Muscle of back (tissue), 11 donors: Measurements from ENCODE around the gene GALP. TPM values are rescaled to one million over a fixed set of nuclear protein-coding genes. Genes with fewer than 3 reads are reported as not detected.
A peak's percentile ranks its signal among the peaks of the same experiment; 100 is the strongest.
"Not testable (repeated sequence)": the region's sequence is repeated elsewhere in the genome, so short reads cannot be mapped to it uniquely, and the experiment has no call there.

Experiments
- DNase-seq, 3 donors: peaks; one replicate each; pipeline versions ENCODE4 v3.0.0 to v3.0.0-alpha.2; 2013
- polyA plus RNA-seq, 10 donors: library from polyadenylated mRNA; unstranded; fragments of 120-200 nt; gene quantifications; one replicate each; pipeline ENCODE4 v1.2.1, GENCODE V29; 2013; ENCODE audit not compliant: insufficient read length in 10 of 10

Gene GALP
- polyA plus RNA-seq, 10 donors, result not detected

DNA sequence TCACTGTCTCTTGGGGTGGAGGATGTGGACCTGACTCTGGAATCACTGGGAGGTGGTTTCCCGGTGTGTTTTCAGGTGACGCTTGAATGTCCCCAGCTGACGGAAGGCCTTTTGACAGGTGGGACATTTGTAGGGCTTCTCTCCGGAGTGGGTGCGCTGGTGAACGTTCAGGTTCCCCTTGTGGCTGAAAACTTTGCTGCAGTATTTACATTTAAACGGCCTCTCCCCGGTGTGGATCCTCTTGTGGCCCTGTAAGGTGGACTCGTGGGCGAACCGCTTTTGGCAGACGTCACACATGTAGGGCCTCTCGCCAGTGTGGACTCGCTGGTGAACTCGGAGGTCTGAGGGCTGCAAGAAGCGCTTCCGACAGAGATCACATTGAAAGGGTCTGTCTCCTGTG, 14.0 kb downstream of the GALP start:
- DNase-seq, result no peak

DNA sequence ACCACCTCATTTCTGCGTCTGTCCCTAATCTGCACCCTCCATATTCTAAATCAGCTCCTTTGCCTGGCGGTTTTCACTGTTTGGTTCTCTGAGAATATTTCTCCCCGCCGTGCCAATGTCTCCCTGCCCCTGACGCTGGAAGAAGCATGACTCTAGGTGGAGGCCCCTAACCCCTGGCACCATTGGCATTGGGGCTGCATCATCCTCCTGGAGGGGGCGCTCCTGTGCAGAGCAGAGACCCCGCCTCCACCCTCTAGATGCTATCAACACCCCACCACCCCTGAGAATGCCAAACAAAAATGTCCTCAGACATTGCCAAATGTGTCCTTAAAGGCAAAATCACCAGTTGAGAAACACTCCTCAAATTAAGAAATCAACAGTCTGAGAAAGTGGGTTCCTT, 15.3 kb downstream of the GALP start:
- DNase-seq, result no peak

DNA sequence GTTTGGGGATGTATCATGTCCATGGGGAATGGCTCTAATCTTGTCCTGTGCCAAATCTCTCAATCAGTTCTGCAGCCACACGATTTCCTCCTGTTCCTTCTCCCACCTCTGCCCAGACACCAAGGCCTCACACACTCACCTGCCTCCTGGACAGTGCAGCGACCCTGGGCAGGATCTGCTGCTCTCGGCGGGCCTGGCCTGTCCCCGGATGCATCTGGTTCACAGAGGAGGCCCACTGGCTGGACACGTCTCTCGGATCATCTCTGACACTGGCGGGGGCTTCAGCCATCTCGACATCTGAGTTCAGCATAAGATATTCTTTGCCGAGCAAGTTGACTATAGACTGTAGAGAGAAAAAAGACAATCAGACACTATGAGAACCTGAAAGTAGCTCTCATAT, 15.9 kb downstream of the GALP start:
- DNase-seq, result no peak

DNA sequence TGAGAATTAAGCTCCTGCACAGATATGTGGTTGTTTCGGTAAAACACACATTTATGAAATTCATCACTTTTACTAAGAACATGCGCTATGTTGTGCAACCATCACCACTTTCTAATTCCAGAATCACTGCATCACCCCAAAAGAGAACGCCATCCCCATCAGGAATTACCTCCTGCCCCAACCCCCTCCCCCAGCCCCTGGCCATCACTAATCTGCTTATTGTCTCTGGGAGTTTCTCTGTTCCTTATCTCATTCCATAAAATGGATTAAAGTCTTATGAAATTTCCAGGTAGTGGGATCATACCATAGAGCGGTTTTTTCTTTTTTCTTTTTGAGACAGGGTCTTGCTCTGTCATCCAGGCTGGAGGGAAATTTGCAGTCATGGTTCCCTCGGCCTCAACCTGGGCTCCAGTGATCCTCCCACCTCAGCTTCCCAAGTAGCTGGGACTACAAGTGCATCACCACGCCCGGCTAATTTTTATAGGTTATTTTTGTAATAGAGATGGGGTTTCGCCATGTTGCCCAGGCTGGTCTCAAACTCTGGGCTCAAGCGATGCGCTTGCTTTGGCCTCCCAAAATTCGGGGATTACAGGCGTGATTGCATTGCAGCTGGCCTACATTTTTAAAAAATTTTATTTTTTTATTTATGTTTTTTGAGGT, 18.3 kb downstream of the GALP start:
- DNase-seq, result no peak

DNA sequence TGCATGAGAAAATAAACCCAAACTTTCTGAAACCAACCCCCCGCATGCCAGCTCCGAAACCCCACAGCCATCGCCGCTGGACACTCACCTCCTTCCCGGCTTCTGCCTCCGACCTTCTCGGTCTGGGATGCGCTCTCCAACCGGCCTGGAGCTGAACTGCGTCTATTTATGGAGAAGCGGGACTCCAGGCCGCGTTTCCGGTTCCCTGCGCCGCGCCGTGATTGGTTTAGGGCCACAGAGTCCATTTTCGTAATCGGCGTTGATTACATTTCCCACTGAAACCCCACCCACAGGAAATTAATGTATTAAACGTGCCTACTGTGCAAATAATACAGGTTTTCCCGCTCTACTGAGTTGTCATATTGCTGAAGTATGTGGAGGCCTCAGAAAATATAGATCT, 21.8 kb downstream of the GALP start, which contains the start of gene ZSCAN5B:
ZSCAN5B (minus strand) TSS at position 138 of the 400 bp plus-strand sequence. CDS start 4,731 bp downstream, outside the sequence.
- not testable (repeated sequence) for DNase-seq

DNA sequence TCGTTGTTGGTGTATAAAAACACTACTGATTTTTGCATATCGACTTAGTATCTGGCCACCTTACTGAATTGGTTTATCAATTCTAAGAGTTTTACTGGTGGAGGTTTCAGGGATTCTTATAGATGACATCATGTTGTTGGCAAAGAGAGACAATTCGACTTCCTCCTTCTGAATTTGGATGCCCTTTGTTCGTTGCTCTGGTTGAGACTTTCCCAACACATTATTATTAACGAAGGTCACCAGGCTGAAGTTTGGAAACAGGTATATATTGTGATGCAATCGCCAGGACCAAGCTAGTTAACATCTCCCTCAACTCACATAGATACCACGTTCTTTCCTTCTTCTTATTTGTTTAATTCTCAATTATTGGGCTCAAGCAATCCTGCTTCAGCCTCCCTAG, 23.9 kb downstream of the GALP start:
- no peak for DNase-seq

DNA sequence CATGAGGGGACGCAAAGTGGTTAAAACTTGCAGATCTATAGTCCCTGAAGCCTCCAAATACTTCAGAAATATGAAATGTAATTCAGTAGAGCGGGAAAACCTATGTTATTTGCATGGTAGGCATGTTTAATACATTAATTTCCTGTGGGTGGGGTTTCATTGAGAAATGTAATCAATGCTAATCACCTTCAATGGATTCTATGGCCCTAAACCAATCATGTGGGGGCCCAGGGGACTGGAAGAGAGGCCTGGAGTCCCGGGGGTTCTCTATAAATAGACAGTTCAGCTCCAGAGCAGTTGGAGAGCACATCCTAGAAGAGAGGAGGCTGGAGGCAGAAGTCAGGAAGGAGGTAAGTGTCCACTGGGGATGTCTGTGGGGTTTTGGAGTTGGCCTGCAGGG, 26.2 kb downstream of the GALP start, which contains the start of gene ZSCAN5C:
ZSCAN5C (plus strand) TSS at position 301 of the 400 bp plus-strand sequence. CDS start 3,641 bp downstream, outside the sequence.
- no peak for DNase-seq

DNA sequence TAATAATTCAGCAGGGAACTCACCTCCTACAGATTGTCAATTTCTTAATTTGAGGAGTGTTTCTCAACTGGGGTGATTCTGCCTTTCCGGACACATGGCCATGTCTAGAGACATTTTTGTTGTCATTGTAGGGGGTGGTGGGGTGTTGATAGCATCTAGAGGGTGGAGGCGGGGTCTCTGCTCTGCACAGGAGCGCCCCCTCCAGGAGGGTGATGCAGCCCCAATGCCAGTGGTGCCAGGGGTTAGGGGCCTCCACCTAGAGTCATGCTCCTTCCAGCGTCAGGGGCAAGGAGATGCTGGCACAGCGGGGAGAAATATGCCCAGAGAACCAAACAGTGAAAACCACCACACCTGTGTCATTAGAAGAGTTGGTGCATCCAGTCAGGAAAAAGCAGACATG, 31.8 kb downstream of the GALP start:
- DNase-seq, result not testable (repeated sequence)

DNA sequence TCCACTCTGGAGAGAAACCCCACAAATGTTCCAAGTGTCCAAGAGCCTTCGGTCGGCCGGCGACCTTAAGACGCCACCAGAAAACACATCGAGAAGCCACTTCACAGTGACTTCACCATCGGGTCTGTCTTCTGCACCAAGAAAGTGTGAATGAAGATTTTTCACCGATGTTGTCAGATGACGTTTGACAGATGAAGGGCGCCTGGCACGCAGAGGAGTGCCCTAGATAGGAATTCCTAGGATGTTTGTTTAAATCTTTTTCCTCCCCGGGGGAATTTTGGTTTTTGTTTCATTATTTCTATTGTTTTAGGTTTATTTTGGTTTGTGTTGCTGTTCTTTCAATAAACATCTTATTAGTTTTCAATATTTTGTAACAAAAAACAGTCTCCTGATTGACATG, 33.3 kb downstream of the GALP start:
- no peak for DNase-seq

DNA sequence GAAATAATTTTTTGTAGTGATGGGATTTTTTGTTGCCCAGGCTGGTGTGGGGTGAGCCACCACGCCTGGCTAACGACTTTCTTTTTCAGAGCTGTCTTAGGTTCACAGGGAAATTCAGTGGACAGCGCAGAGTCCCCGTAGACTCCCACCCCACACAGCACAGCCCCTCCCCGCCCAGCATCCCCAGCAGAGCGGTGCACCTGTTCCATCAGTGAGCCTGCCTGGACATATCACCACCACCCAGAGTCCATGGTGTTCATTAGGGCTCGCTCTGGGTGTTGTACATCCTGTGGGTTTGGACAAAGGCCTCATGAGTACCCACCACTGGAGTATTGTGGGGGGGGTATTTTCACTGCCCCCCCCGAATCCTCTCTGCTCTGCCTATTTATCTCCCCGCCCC, 34.2 kb downstream of the GALP start:
- DNase-seq, result not testable (repeated sequence)

DNA sequence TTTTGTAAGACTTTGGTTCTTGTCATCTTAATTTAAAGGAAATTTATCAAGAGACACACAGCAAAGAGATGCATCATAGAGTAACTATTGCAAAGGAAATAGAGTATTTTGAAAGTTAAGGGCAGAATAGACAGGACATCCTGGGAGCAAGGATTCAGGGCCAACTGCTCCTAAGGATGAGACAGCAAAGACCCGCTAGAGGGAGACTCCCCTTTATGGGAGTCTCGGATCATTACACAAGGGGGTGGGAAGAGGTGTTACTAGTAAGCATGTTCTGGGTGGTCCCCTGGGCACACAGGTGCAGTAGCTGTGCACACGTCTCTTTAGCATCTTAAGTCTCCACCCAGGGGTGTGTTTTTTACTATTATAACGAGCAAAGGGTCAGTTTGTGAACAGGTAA, 35.9 kb downstream of the GALP start:
- DNase-seq, result no peak

DNA sequence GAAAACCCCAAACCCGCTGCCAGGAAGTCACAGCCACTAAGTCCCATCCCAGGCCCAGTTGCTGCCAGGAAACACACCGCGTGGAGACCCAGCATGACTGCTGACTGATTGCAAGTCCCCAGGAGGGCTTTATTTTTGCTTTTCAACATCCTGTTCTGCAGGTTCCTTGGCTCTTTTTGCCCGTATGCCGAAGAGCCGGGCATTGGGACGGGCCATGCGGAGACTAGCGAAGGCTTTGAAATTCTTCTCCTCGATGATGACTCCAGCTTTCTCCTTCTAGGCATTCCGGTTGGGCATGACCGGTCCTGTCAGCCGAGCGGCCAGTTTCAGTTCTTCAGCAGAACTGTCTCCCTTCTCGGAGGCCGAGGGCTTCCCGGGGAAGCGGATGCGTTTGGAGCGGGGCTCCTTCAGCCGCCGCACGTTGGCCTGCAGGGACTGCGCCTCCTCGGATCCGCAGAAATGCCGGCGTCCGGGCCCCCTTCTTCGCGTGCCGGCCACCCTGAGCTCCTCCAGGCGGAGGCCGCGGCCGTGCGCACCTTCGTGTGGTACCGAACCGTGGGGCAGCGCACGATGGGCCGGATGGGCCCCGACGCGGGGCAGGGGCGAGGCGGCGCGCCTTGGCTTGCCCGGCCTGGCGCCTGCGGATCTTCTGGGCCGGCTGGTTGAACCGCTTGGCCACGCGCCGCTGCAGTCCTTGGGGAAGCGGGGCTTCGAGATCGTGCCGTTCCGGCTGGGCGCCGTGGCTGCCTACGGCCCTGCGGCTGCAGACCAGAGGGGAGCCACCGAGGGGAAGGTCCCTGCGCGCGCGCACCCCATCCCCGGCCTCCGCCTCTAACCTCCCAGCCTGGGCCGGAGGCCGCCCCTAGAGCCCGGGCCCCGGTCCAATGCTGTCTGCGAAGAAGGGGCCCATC, 41.5 kb downstream of the GALP start:
- peak in 2 of 3 donors; percentile 21 to 55 for DNase-seq

DNA sequence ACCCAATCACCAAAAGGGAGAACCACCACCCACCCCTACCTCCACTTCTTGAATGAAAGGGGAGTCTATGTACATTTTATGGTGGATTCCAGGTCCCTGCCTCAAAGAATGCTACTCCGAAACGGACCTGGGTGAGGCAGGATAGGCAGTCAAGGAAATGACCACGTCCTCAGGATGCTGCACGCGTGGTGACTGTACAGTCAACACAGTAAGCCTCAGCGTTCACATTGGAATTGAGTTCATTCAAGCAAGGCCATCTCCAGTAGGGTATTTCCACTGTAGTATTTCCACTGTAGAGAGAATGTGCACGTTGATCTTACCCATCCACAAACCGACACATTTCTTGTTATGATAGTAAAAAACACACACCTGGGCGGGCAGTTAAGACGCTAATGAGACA, 43.2 kb downstream of the GALP start:
- no peak for DNase-seq

DNA sequence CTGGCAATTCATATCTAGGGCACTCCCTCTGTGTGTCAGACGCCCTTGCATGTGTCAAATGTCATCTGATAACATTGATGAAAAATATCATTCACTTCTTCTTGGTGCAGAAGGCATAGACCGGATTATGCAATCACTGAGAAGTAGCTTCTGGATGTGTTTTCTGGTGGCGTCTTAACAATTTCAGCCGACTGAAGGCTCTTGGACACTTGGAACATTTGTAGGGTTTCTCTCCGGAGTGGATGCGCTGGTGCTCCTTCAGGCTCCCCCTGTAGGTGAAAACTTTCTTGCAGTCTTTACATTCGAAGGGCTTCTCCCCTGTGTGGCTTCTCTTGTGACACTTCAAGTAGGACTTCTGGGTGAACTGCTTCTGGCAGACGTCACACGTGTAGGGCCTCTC, 45.6 kb downstream of the GALP start:
- DNase-seq, result peak in 1 of 3 donors; percentile 6

DNA sequence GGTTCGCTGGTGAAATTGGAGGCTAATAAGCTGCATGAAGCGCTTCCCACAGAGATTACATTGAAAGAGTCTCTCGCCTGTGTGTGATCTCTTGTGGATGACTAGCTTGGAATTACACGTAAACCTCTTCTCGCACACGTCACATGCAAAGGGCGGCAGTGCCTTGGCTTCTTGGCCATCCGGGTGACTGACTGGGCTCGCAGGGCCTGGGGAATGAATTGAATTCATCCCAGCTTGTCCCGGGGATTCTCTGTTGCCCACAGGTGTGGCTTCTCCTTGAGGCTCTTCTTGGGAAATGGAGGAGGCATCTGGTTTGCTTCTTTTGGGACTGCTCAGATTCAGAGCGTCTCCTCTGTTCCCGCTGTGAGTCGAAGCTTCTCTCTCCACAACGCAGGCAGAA, 46.0 kb downstream of the GALP start:
- DNase-seq, result no peak

DNA sequence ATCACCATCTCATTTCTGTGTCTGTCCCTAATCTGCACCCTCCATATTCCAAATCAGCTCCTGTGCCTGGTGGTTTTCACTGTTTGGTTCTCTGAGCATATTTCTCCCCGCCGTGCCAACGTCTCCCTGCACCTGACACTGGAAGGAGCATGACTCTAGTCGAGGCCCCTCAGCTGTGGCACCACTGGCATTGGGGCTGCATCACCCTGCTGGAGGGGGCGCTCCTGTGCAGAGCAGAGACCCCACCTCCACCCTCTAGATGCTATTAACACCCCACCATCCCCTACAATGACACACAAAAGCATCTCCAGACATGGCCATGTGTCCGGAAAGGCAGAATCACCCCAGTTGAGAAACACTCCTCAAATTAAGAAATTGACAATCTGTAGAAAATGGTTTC, 47.1 kb downstream of the GALP start:
- DNase-seq, result no peak

DNA sequence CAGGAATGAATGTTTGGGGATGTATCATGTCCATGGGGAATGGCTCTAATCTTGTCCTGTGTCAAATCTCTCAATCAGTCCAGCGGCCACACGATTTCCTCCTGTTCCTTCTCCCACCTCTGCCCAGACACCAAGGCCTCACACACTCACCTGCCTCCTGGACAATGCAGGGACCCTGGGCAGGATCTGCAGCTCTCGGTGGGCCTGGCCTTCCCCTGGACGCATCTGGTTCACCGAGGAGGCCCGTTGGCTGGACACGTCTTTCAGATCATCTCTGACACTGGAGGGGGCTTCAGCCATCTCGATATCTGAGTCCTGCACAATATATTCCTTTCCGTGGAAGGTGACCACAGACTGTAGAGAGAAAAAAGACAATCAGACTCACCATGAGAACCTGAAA, 47.7 kb downstream of the GALP start:
- DNase-seq, result no peak

Other genes starting within 250 kb of the GALP start
- gene NLRP13, start 243.7 kb upstream of the GALP start, polyA plus RNA-seq, result not detected
- gene NLRP8, start 228.2 kb upstream of the GALP start, polyA plus RNA-seq, result not detected
- gene NLRP5, start 189.2 kb upstream of the GALP start, polyA plus RNA-seq, result under 1 TPM in 2 of 10 donors, not detected in 8; 0.13 to 0.26 TPM
- gene ZNF787, start 54.7 kb upstream of the GALP start, polyA plus RNA-seq, result 10 to 100 TPM; 16.0 to 27.3 (median 18.9) TPM
- 10 to 100 TPM; 12.1 to 19.4 (median 15.5) TPM for gene ZNF444, start 34.7 kb upstream of the GALP start, polyA plus RNA-seq
- gene ZSCAN5B, start 21.8 kb downstream of the GALP start, polyA plus RNA-seq, result not detected
- gene ZSCAN5C, start 26.3 kb downstream of the GALP start, polyA plus RNA-seq, result not detected
- gene EDDM13, start 96.7 kb downstream of the GALP start, polyA plus RNA-seq, result 1 to 10 TPM in 7 of 10 donors, under 1 TPM in 3; 0.44 to 2.7 (median 1.3) TPM
- 1 to 10 TPM; 5.1 to 9.2 (median 7.0) TPM for gene ZSCAN5A, start 138.8 kb downstream of the GALP start, polyA plus RNA-seq
- 1 to 10 TPM; 3.6 to 6.5 (median 5.2) TPM for gene ZNF582, start 217.5 kb downstream of the GALP start, polyA plus RNA-seq
- 10 to 100 TPM in 1 of 10 donors, 1 to 10 TPM in 9; 6.2 to 10.5 (median 7.3) TPM for gene ZNF583, start 228.3 kb downstream of the GALP start, polyA plus RNA-seq